Vagina (tissue), 2 donors: ENCODE results near the gene MEGF8. TPM values are rescaled to one million over a fixed set of nuclear protein-coding genes. Genes with fewer than 3 reads are reported as not detected.

Source experiments
- DNase-seq, 2 donors: peaks; one replicate each; pipeline ENCODE4 v3.0.0-alpha.2; 2017; ENCODE audit errors: extremely low spot score in 2 of 2
- H3K27ac ChIP-seq: fragments of 200-600 bp; sonication (generic); one replicate; pipeline ENCODE4 v1.5.1; 2019
- H3K27me3 ChIP-seq: fragments of 200-600 bp; sonication (generic); one replicate; pipeline ENCODE4 v1.5.1; 2019
- H3K36me3 ChIP-seq, 2 donors: fragments of 200-600 bp; sonication (generic); one replicate each; pipeline ENCODE4 v1.5.1; 2017 to 2019
- H3K4me1 ChIP-seq: fragments of 200-600 bp; sonication (generic); one replicate; pipeline ENCODE4 v1.5.1; 2019
- H3K4me3 ChIP-seq, 2 donors: fragments of 200-600 bp; sonication (generic); 1 replicate in 1 of 2; 2 replicates in 1 of 2; pipeline ENCODE4 v1.5.1; 2016 to 2019
- H3K9me3 ChIP-seq: fragments of 200-600 bp; sonication (generic); one replicate; pipeline ENCODE4 v1.5.1; 2019
- CTCF ChIP-seq, 3 experiments: fragments of 450-650 bp in 2 of 3; fragments of 200-600 bp in 1 of 3; sonication (generic) in 1 of 3; IDR thresholded peaks; one replicate each; pipeline ENCODE4 v1.5.1; 2017 to 2019; ENCODE audit warnings: antibody characterized with exemption in 3 of 3, mild to moderate bottlenecking in 2 of 3, moderate library complexity in 2 of 3
- POLR2A ChIP-seq, 2 donors: fragments of 450-650 bp; IDR thresholded peaks; one replicate each; pipeline ENCODE4 v1.6.1; 2017; ENCODE audit warnings: antibody characterized with exemption in 2 of 2, mild to moderate bottlenecking in 2 of 2, moderate library complexity in 2 of 2
- POLR2AphosphoS5 ChIP-seq, 2 donors: sonication (generic); formaldehyde crosslinking; IDR thresholded peaks; one replicate each; pipeline ENCODE4 v1.9.0; 2017; ENCODE audit warnings: antibody characterized with exemption in 2 of 2, mild to moderate bottlenecking in 2 of 2, low read depth in 1 of 2; ENCODE audit not compliant: insufficient read depth in 1 of 2
- intact Hi-C: fragments of 100-400 bp; cut with DNase I; formaldehyde crosslinking; loops from one replicate; pipeline ENCODE4 v1.15.1; 2023
- total RNA-seq: library from RNA; depleted of rRNA; stranded (reverse); fragments of >200 nt; gene quantifications from one replicate; pipeline ENCODE4 v1.2.3, GENCODE V29; 2016

MEGF8 gene
- total RNA-seq, 1 donor from 2014 or later: 13.5 TPM

- Histone ChIP-seq H3K4me3 (no peak overlapping the region), H3K4me1 (no peaks in the 10 kb centered on the region), H3K9me3 (no peaks in the 10 kb centered on the region), H3K36me3 (peaks cover 0 to 44% of the 10 kb centered on the region in 2 donors), H3K27me3 (no peaks in the 10 kb centered on the region), H3K27ac (no peak overlapping the region)
- intact Hi-C loops: no loop called here
- no peak for DNase-seq
- TF ChIP-seq CTCF (IDR thresholded peaks at IDR 0.05): no peak
- no peak for TF ChIP-seq POLR2AphosphoS5 (IDR thresholded peaks at IDR 0.05; ENCODE audit: insufficient read depth in 1 of 2, low read depth in 1 of 2)
- no peak for TF ChIP-seq POLR2A (IDR thresholded peaks at IDR 0.05)
Measured at GRCh38 chr19:42294471-42295137, 30.8 kb upstream of the MEGF8 start.

GRCh38 chr19:42295342-42295741, 30.1 kb upstream of the MEGF8 start:
- TF ChIP-seq POLR2A (IDR thresholded peaks at IDR 0.05) (no peak), CTCF (IDR thresholded peaks at IDR 0.05) (no peak), POLR2AphosphoS5 (IDR thresholded peaks at IDR 0.05; ENCODE audit: insufficient read depth in 1 of 2, low read depth in 1 of 2) (no peak)
- Histone ChIP-seq H3K27ac (no peak overlapping the region), H3K4me1 (no peaks in the 10 kb centered on the region), H3K9me3 (no peaks in the 10 kb centered on the region), H3K36me3 (peaks cover 0 to 37% of the 10 kb centered on the region in 2 donors), H3K4me3 (no peak overlapping the region), H3K27me3 (no peaks in the 10 kb centered on the region)
- DNase-seq: no peak
- intact Hi-C loops: no loop called here

DNA sequence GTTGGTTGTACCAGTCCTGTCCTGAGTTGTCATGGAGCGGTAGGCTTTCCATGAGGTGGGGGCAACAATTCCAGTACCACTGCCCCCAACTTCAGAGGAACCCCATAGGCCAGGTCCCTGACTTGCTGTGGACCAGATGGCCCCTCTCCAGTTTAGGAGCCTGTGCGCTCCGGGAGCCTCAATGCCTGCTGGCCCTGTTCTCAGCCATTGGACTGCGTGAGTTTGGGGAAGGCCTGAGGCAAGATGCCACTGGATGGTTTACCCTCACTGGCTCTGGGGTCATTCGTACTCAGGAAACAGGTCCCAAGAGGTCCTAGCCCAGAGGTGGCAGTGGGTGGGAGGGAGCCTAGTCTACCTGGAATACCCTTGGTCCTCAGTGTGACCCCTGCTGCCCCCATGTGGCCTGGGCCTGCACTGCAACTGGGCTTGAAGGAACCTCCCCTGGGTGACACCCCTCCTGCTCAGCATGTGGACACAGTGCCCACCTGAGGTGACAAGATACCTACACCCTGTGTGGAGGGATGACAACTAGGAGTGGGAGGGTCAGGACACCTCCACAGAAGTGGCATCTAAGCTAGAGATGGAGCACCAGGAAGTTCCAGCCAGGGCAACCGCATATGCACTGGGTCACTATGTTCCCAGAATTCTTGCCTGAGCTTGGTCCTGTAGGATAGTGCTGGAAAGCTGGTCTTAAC, 29.5 kb upstream of the MEGF8 start:
- no peak overlapping the region for H3K27ac ChIP-seq
- intact Hi-C loops: no loop called here
- TF ChIP-seq CTCF (IDR thresholded peaks at IDR 0.05) (peak; percentile 86 to 94 (median 88)), POLR2AphosphoS5 (IDR thresholded peaks at IDR 0.05; ENCODE audit: insufficient read depth in 1 of 2, low read depth in 1 of 2) (peak; percentile 30 to 56), POLR2A (IDR thresholded peaks at IDR 0.05) (no peak)
- no peaks in the 10 kb centered on the region for H3K4me1 ChIP-seq
- peaks cover 0 to 30% of the 10 kb centered on the region in 2 donors for H3K36me3 ChIP-seq
- H3K4me3 ChIP-seq: no peak overlapping the region
- DNase-seq: no peak
- H3K9me3 ChIP-seq: no peaks in the 10 kb centered on the region
- H3K27me3 ChIP-seq: no peaks in the 10 kb centered on the region

DNA sequence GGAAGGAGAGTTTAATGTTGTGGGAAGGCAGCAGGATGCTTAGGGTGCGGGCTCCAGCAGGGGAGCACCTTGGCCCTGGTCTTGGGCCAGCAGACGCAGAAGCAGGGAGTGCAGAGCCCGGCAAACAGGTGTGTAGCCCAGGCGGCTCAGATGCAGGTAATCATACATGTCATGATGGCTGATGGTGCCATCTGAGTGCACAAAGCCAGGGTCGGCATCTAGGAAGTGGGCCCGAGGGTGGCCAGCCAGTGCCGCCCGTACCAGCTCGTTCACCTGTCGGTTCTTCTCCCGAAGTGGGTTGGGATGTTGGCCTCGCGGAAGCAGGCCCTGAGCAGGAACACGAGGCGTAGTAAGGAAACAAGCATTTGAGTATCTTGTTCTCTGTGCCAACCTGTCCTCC, 28.4 kb upstream of the MEGF8 start:
- TF ChIP-seq POLR2A (IDR thresholded peaks at IDR 0.05): no peak
- no peak for TF ChIP-seq POLR2AphosphoS5 (IDR thresholded peaks at IDR 0.05; ENCODE audit: insufficient read depth in 1 of 2, low read depth in 1 of 2)
- TF ChIP-seq CTCF (IDR thresholded peaks at IDR 0.05): no peak
- intact Hi-C loops: no loop called here
- H3K9me3 ChIP-seq: no peaks in the 10 kb centered on the region
- peaks cover 10% of the 10 kb centered on the region for H3K4me1 ChIP-seq
- no peak for DNase-seq
- no peak overlapping the region for H3K27ac ChIP-seq
- peaks cover 0 to 27% of the 10 kb centered on the region in 2 donors for H3K36me3 ChIP-seq
- no peak overlapping the region for H3K4me3 ChIP-seq
- H3K27me3 ChIP-seq: no peaks in the 10 kb centered on the region
